ENCODE data around the gene PFDN1.

- TF ChIP-seq CTCF (IDR thresholded peaks at IDR 0.05) (no peak), ZFX (IDR thresholded peaks at IDR 0.05; ENCODE audit: borderline replicate concordance) (no peak)
Measured at GRCh38 chr5:140325486-140325885, 22.6 kb upstream of the PFDN1 start.
